Liver (tissue), 9 donors: ENCODE data around the gene CACNA1F. TPM values are rescaled to one million over a fixed set of nuclear protein-coding genes. Genes with fewer than 3 reads are reported as not detected.
A peak's percentile ranks its signal among the peaks of the same experiment; 100 is the strongest.

ENCODE experiments used
- DNase-seq: peaks from one replicate; pipeline ENCODE4 v3.0.0-alpha.2; 2017; ENCODE audit warnings: low spot score
- H3K27ac ChIP-seq, 2 donors: one replicate each; pipeline ENCODE4 v1.7.0; 2013; ENCODE audit warnings: inconsistent platforms in 2 of 2, low read length in 2 of 2, control low read depth in 1 of 2, low read depth in 1 of 2, mild to moderate bottlenecking in 1 of 2
- H3K27me3 ChIP-seq, 4 donors: one replicate each; pipeline versions ENCODE4 v1.6.1 to v1.7.0; 2013; ENCODE audit warnings: low read length in 3 of 4, inconsistent platforms in 1 of 4, mild to moderate bottlenecking in 1 of 4, moderate library complexity in 1 of 4; ENCODE audit not compliant: control insufficient read depth in 4 of 4, insufficient read depth in 4 of 4
- H3K36me3 ChIP-seq, 4 donors: one replicate each; pipeline versions ENCODE4 v1.6.1 to v1.7.0; 2013; ENCODE audit warnings: low read length in 3 of 4, mild to moderate bottlenecking in 3 of 4, low read depth in 1 of 4, moderate library complexity in 1 of 4; ENCODE audit not compliant: control insufficient read depth in 4 of 4, insufficient read depth in 3 of 4
- H3K4me1 ChIP-seq, 4 donors: one replicate each; pipeline versions ENCODE4 v1.6.1 to v1.7.0; 2013; ENCODE audit warnings: low read length in 3 of 4, mild to moderate bottlenecking in 3 of 4, moderate library complexity in 1 of 4; ENCODE audit not compliant: control insufficient read depth in 4 of 4, insufficient read depth in 4 of 4
- H3K4me3 ChIP-seq, 3 donors: one replicate each; pipeline versions ENCODE4 v1.6.1 to v1.7.0; 2013; ENCODE audit warnings: low read length in 3 of 3, control low read depth in 1 of 3, low read depth in 1 of 3, mild to moderate bottlenecking in 1 of 3
- H3K9ac ChIP-seq, 2 donors: one replicate each; pipeline ENCODE4 v1.7.0; 2013; ENCODE audit warnings: low read length in 2 of 2, mild to moderate bottlenecking in 2 of 2, moderate library complexity in 2 of 2, control low read depth in 1 of 2, low read depth in 1 of 2
- H3K9me3 ChIP-seq, 4 donors: one replicate each; pipeline versions ENCODE4 v1.6.1 to v1.7.0; 2013; ENCODE audit warnings: low read length in 3 of 4; ENCODE audit not compliant: control insufficient read depth in 4 of 4
- ATF3 ChIP-seq: IDR thresholded peaks from 2 replicates; pipeline ENCODE4 v1.6.1; 2016; ENCODE audit warnings: antibody characterized with exemption
- CTCF ChIP-seq: fragments of 150-350 bp; IDR thresholded peaks from 2 replicates; pipeline ENCODE4 v1.5.1; 2017; ENCODE audit warnings: improper control_type of control experiment, low read depth, low read length; ENCODE audit not compliant: missing input control
- EGR1 ChIP-seq, 2 donors: IDR thresholded peaks; 2 replicates each; pipeline ENCODE4 v1.6.1; 2016 to 2018; ENCODE audit warnings: antibody characterized with exemption in 2 of 2, low read depth in 2 of 2
- FOXA1 ChIP-seq: IDR thresholded peaks from 2 replicates; pipeline ENCODE4 v1.6.1; 2016; ENCODE audit warnings: antibody characterized with exemption
- FOXA2 ChIP-seq: IDR thresholded peaks from 2 replicates; pipeline ENCODE4 v1.6.1; 2016; ENCODE audit warnings: antibody characterized with exemption
- GABPA ChIP-seq, 2 donors: IDR thresholded peaks in 1 of 2; conservative IDR thresholded peaks in 1 of 2; 2 replicates each; pipeline ENCODE4 v1.6.1; 2016; ENCODE audit warnings: antibody characterized with exemption in 2 of 2, mild to moderate bottlenecking in 1 of 2, moderate library complexity in 1 of 2
- HNF4A ChIP-seq, 2 donors: conservative IDR thresholded peaks; 2 replicates each; pipeline ENCODE4 v1.6.1; 2016; ENCODE audit warnings: antibody characterized with exemption in 2 of 2, mild to moderate bottlenecking in 2 of 2
- HNF4G ChIP-seq: IDR thresholded peaks from 2 replicates; pipeline ENCODE4 v1.6.1; 2016; ENCODE audit warnings: antibody characterized with exemption
- NR2F2 ChIP-seq: IDR thresholded peaks from 2 replicates; pipeline ENCODE4 v1.6.1; 2016; ENCODE audit warnings: antibody characterized with exemption
- REST ChIP-seq: IDR thresholded peaks from 2 replicates; pipeline ENCODE4 v1.6.1; 2016; ENCODE audit warnings: antibody characterized with exemption, mild to moderate bottlenecking
- SP1 ChIP-seq: IDR thresholded peaks from 2 replicates; pipeline ENCODE4 v1.6.1; 2018; ENCODE audit warnings: antibody characterized with exemption, mild to moderate bottlenecking
- TAF1 ChIP-seq: conservative IDR thresholded peaks from 2 replicates; pipeline ENCODE4 v1.6.1; 2016; ENCODE audit warnings: antibody characterized with exemption, mild to moderate bottlenecking
- YY1 ChIP-seq: IDR thresholded peaks from 2 replicates; pipeline ENCODE4 v1.6.1; 2016; ENCODE audit warnings: antibody characterized with exemption, mild to moderate bottlenecking
- WGBS: extraction: QIAGEN DNeasy Blood & Tissue Kit; methylation state at CpG from one replicate; pipeline ENCODE4 v1.1.7; 2013; 5-methylcytosine and 5-hydroxymethylcytosine counted together
- polyA plus RNA-seq, 2 donors: library from polyadenylated mRNA; stranded (reverse) in 1 of 2; unstranded in 1 of 2; fragments of 200-250 nt in 1 of 2; fragments of >200 nt in 1 of 2; fragmentation: Nextera tagmentation in 1 of 2; extraction: Ambion mirVana in 1 of 2; gene quantifications; one replicate each; pipeline versions ENCODE4 v1.2.1 to v1.2.3, GENCODE V29; 2013 to 2015
- total RNA-seq, 2 donors: library from RNA; depleted of rRNA; stranded (reverse); fragments of >200 nt; gene quantifications; one replicate each; pipeline ENCODE4 v1.2.3, GENCODE V29; 2014
- donor health status: healthy.
- donor health status: healthy.
- donor health status: healthy.
- donor health status: healthy.
- donor health status: healthy.

The CACNA1F gene
- total and polyA plus RNA-seq, 4 donors, result 0.03 TPM; not detected in 3

- peak overlapping the region in 1 of 3 donors; percentile 81 for H3K4me3 ChIP-seq
- peaks cover 9 to 47% (median 29%) of the 10 kb centered on the region in 4 donors for H3K4me1 ChIP-seq
- H3K9me3 ChIP-seq, result no peaks in the 10 kb centered on the region
- TF ChIP-seq ATF3 (no peak), EGR1 (IDR thresholded peaks at IDR 0.05; ENCODE audit: low read depth in 2 of 2) (no peak), NR2F2 (no peak)
- H3K27me3 ChIP-seq, result no peaks in the 10 kb centered on the region
- no peak overlapping the region for H3K9ac ChIP-seq
- no peaks in the 10 kb centered on the region for H3K36me3 ChIP-seq
- H3K27ac ChIP-seq, result no peak overlapping the region
- WGBS, result 84% methylated on average over 2 of the region's 2 CpGs
- DNase-seq, result no peak
These were observed 38.2 kb upstream of the CACNA1F start for GRCh38 chrX:49271341-49271740.

- no peaks in the 10 kb centered on the region for H3K9me3 ChIP-seq
- WGBS, result 52% methylated on average over 66 of the region's 66 CpGs
- H3K36me3 ChIP-seq, result no peaks in the 10 kb centered on the region
- no peaks in the 10 kb centered on the region for H3K27me3 ChIP-seq
- H3K27ac ChIP-seq, result peak overlapping the region; percentile 92 to 99
- no peak for TF ChIP-seq YY1
- TF ChIP-seq FOXA2, result no peak
- no peak for TF ChIP-seq GABPA (IDR thresholded peaks at IDR 0.05 in 1 of 2, conservative IDR thresholded peaks at IDR 0.05 in 1 of 2)
- TF ChIP-seq HNF4G, result no peak
- no peak for TF ChIP-seq SP1
- TF ChIP-seq REST, result no peak
- no peak for TF ChIP-seq TAF1
- no peak for TF ChIP-seq NR2F2
- no peak for TF ChIP-seq HNF4A (conservative IDR thresholded peaks at IDR 0.05)
- no peak for TF ChIP-seq FOXA1
- no peak for TF ChIP-seq CTCF
- no peak overlapping the region for H3K9ac ChIP-seq
- peaks cover 9 to 46% (median 29%) of the 10 kb centered on the region in 4 donors for H3K4me1 ChIP-seq
- no peak for DNase-seq
- peak overlapping the region in 2 of 3 donors; percentile 65 to 81 for H3K4me3 ChIP-seq
These were observed 37.2 kb upstream of the CACNA1F start for GRCh38 chrX:49270249-49270921.
